Left ventricle myocardium superior (tissue), 1 donor: Measurements from ENCODE around the gene FARS2. TPM values are rescaled to one million over a fixed set of nuclear protein-coding genes. Genes with fewer than 3 reads are reported as not detected.
A peak's percentile ranks its signal among the peaks of the same experiment; 100 is the strongest.

ENCODE experiments used
- ATAC-seq: fragments of 200-7000 bp; cut with Tn5 transposase; one replicate; pipeline ENCODE4 v1.9.1; 2020; ENCODE audit warnings: mild to moderate bottlenecking, moderate library complexity
- DNase-seq: peaks from one replicate; pipeline ENCODE4 v3.0.0-alpha.2; 2020
- intact Hi-C: fragments of 100-400 bp; cut with micrococcal nuclease; formaldehyde crosslinking; loops from one replicate; pipeline ENCODE4 v1.11.0; 2022
- total RNA-seq: library from RNA; stranded (reverse); fragmentation: NEBNext Ultra II Directional; extraction: Animal tissue kit (Norgen Biotek cat#: 25700); gene quantifications from one replicate; pipeline ENCODE4 v1.2.1, GENCODE V29; 2021
- donor health status: DM: no; HTN: yes; CAD: no; lungs with severe emphysema.

Gene FARS2
- total RNA-seq, 1 donor from 2014 or later, result 19.4 TPM

DNA sequence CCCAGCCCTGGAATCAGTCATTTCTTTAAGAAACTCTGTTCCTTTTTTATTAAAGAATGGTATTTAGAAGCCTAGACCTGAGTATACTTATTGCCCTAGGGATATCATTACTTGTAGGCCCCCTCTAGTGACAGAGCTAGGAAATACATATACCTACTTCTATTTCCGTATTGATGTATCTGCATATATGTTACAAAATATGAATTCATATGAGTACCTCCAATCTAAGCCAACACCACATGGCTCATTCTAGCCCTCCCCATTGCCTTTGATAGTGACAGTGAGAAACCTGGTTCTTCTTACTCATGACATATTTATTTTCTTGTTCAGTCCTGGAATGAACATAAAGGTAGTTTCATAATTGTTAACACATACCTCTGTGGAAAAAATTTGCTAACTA lies 137.2 kb downstream of the FARS2 start:
- intact Hi-C loops, result no loop called here
- peak; percentile 23 for ATAC-seq
- no peak for DNase-seq

DNA sequence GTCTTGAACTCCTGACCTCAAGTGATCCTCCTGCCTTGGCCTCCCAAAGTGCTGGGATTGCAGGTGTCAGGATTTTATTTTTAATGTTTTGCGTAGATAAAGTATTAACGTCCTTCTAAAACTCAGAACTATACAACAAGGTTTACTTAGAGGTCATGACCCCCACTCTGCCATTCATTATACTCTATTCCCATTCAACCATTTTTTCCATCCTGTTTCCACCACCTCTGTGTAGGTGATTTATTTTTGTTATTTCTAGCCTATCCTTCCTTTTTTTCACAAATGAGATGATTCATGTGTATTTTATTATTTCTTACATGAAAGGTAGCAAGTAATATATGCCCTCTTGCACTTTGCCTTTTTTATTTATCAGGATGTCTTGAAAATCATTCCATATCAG lies 138.1 kb downstream of the FARS2 start:
- no peak for DNase-seq
- no peak for ATAC-seq
- intact Hi-C loops, result no loop called here

DNA sequence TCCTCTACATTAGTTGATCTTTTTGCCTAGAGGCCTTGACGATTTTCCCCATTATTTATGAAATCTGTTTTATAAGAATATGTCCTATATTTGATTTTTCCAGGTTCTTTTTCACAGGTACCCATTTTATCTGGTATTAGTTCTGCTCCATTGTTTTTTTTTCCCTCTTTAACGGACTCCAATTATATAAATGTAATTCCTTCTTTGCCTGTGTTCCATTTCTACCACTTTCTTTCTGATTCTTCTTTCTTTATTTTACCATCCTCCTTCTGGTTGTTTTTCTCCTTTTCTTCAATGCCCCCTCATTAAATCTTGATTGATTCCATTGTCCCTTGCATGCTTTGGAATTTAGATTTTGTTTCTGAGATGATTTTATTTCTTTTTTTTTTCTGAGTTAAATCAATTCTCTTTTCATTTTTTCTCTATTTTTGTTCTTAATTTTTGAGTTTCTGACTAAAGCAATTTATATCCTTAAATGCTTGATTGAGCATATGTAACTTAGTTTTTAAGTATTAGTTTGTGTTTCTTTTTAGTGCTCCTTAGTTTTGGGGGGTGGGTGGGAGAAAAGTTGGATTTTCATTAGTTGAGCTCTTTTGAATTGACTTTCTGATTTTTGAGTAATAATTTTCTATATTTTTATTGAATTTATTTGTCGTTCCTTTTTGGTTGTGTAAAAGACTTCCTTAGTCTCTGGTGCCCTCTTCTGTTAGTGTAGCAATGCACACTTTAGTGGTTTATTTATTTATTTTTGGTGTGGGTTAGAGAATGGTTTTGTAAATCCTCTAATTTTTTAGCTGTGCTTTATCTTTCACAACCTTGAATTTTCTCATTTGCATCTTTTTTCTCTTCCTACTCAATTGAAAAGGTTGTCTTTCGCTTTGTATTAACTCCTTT lies 140.8 kb downstream of the FARS2 start:
- no peak for DNase-seq
- no peak for ATAC-seq
- intact Hi-C loops, result loop anchor here (5.0 to 10.0 kb wide), 2 partner anchors 187 to 260 kb away; no protein-coding TSS in a partner anchor

DNA sequence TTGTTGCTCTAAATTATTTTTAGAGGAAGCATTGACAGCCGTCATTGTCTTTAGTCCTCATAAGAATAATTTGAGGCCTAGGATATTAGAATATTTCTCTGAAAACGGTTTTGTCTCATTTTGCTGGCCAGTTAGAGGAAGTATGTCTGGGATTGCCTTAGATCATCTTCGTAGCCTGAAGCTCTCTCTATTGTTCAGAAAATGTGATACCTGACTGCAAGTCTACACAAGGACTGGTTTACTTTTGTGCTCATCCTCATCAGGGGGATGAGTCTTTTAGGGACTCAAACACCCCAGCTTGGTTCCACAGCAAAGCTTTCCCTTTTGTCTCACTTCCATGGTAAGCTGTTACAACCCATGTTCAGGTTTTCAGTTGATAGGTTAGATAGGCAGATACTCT lies 141.8 kb downstream of the FARS2 start:
- ATAC-seq (no peak), DNase-seq (no peak)
- intact Hi-C loops, result loop anchor here (5.0 to 10.0 kb wide), 2 partner anchors 188 to 261 kb away; no protein-coding TSS in a partner anchor

DNA sequence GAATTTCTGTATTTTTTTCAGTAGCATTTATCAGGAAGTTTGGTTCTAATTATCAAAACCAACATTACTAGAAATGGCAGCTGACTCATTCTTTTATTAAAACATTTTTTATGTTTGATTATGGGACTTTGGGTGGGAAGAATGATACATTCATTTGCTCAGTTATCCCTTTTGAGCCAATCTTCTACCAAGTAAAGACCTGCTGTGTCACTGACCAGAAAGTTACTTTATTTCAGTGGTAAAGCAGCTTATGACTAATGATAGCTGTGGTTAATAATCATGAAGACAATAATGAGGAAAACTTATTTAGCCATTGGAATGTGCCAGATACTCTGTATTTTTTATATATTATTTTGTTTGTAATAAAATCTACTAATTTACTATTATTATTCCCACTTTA lies 142.3 kb downstream of the FARS2 start:
- no peak for DNase-seq
- ATAC-seq, result no peak
- intact Hi-C loops, result loop anchor here (5.0 to 10.0 kb wide), 2 partner anchors 189 to 261 kb away; no protein-coding TSS in a partner anchor

DNA sequence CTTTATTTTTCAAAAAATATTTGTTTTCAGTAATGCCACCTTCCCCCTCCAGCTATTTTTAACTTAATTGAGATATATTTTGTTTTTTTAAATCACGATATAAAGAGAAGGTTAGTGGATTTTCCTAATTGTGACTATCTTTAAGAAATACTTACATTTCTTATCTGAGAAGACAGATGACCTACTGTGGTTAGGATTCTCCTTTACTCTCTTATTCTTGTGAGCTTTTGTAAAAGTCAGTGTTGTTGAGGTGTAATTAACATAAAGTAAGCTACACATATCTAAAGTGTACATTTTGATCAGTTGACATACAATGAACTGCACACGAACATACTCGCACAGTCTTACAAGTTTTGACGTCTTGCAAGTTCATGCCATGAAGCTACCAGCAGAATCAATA lies 144.7 kb downstream of the FARS2 start:
- ATAC-seq (no peak), DNase-seq (no peak)
- intact Hi-C loops, result loop anchor here (10.0 kb wide), 1 partner anchor 191 kb away; no protein-coding TSS in a partner anchor

DNA sequence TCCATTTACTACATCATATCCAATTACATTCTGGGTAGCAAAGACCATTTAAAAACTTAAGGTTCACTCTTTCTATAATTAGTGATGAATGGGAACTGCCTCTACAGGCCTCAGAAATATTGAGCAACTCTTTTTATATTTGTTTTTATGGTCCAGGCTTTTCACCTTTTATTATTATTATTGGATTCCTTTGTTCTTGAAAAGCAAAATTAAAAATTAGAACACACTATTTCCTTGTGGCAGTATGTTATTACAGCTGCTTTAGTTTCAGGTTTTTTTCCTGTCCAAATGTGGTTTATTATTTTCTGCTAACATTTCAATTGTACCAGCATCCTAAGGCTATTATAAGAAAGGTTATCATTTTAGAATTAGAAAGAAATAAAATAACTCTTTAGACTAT lies 150.1 kb downstream of the FARS2 start:
- intact Hi-C loops, result no loop called here
- ATAC-seq (no peak), DNase-seq (no peak)

DNA sequence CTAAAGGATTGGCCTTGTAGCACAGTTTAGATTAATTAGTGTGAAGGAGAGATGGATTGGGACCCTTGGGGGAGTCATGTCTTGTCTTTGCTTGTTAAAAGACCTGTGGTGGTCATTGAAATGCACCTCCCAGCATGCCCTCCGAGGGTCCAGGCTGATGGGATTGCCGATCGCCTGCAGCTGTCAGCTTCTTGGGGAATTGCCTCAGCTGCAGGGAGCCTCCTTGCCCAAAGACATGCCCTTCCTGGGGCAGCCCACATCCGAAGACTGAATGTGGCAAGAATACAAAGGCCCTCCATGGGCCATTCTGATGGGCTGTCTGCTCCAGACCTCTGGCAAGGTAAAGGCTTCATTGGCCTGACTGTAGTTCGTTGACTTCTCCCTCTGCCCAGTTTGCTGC lies 150.7 kb downstream of the FARS2 start:
- DNase-seq (no peak), ATAC-seq (no peak)
- intact Hi-C loops, result no loop called here

DNA sequence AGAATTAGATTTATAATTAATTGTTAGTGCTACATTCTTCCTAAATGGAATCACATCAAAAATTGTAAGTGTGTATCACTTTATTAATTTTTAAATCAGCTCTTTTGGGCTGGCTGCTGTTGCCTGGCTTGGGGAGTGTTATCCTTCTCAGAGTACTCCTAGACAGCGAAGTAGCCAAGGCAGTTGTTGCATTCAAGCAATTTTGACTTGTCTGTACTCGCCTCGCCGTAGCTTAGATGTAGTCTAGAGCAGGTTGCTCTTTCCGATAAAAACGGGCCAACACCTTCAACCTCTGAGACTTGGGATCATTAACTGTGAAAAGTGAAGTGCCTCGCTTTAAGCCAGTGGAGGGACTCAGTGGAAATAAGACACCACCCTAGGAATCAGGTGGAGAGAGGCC lies 151.3 kb downstream of the FARS2 start:
- intact Hi-C loops, result no loop called here
- ATAC-seq, result no peak
- no peak for DNase-seq

DNA sequence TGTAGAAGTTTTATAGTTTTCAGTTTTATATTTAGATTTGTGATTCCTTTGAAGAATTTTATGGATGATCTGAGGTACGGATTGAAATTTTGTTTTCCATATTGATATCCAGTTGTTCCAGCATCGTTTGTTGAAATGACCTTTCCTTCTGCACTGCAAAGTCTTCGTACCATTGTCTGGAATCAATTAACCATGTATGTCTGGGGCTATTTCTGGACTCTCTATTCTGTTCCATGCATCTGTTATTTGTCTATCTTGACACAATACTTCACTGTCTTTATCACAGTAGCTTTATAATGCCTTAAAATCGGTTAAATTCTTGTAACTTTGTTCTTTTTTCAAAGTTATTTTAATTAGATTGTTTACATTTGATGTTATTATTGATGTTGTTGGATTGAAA lies 154.9 kb downstream of the FARS2 start:
- DNase-seq (no peak), ATAC-seq (no peak)
- intact Hi-C loops, result no loop called here

DNA sequence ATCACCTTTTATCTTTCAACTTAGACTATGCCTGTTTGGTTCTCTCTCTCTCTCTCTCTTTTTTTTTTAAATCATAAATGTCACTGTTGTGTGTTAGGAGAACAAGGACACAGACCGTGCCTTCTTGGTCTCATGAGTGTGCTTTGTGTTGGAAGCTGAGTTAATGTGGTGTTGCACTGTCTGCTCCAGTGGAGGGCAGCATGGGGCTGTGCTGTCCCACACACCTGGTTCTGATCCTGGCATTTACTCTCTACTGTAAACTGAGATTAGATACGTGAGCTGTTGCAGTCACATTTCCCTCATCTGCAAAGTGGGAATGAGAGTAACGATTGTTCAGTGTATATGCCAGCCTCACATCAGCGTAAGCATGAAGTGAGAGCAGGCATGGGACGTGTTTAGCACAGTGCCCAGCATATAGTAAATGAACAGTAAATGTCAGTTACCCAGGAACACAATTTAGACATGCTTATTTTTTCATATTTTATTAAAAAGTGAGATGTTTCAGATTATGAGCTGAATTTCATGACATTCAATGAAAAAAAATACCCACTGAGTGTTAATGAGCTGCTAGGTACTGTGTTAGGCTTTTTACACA lies 161.1 kb downstream of the FARS2 start:
- DNase-seq, result no peak
- ATAC-seq, result peak; percentile 74
- intact Hi-C loops, result no loop called here

DNA sequence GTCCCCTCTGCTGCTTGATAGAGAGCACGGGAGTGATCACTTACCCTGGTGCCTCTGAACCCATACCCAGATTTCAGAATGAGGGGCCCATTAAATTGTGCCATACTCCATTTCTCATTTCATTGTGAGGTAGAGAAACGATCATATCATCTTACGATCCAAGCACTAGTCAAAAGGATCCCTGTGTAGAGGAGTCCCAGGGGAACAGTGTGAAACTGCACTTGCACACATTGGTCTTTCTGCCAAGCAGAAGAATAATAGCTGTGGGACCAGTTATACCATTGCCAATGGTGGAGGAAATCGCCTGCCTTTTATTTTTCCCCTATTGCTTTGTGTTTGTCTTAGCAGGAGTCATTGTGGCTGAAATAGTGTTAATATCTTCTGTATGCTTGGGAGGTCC lies 161.9 kb downstream of the FARS2 start:
- intact Hi-C loops, result no loop called here
- no peak for ATAC-seq

DNA sequence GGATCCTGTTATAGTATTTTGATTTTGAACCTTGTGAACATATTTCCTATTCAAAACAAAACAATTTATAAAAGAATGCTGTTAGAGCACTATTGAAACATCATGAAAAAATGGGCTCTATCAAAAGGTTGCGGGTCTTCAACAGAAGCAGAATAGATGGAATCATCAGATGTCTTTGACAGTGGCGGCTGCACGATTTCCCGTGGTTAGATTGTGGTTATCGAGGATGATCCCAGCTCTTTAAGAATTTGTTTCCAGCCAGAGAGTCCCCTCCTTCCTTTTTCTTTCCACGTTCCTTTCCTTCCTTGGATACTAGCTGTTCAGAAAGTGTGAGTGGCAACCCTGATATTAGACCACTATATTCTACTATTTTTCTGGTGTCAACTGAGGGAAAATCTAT lies 163.4 kb downstream of the FARS2 start:
- intact Hi-C loops, result no loop called here
- ATAC-seq (no peak), DNase-seq (no peak)

More for the DNA sequence above, 161.9 kb downstream of the FARS2 start:
- no peak for DNase-seq

DNA sequence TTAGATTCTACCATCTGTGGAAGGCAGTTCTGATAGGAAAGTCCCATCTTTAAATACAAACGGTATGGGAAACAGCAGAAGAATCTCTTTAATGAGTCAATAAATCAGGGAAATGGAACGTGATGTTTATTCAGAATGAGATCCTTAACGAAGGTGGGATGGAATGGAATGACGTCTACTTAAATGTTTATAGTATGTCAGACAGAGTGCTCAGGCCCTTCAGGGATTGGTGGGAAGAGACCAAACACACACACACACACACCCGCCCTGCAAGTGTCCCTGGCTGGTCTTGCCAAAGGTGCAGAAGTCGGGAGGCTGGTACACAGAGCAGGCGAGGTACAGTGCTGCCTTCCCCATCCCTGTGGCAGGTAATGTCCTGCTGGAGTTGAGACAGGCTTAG lies 164.0 kb downstream of the FARS2 start:
- no peak for ATAC-seq
- intact Hi-C loops, result no loop called here

DNA sequence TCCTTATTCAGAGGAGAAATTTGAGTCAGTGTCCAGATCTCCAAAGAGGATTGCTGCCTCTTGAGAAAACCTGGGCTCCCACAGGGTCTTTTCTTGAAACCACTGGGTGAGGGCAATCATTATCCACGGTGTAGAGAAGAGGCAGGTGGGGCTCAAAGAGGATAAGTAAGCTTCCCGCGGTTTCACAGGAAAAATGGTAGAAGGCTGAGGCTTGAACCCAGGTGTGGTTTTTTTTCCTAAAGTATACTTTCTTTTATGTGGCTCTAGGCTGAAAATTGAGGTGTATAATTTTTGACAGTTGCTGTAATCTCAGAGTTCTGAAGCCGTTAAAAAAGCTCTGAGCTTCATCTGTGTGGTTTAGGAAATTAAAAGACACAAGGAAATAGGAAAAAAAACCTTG lies 164.5 kb downstream of the FARS2 start:
- no peak for DNase-seq
- ATAC-seq, result no peak
- intact Hi-C loops, result no loop called here

More for the DNA sequence above, 164.0 kb downstream of the FARS2 start:
- DNase-seq, result no peak

DNA sequence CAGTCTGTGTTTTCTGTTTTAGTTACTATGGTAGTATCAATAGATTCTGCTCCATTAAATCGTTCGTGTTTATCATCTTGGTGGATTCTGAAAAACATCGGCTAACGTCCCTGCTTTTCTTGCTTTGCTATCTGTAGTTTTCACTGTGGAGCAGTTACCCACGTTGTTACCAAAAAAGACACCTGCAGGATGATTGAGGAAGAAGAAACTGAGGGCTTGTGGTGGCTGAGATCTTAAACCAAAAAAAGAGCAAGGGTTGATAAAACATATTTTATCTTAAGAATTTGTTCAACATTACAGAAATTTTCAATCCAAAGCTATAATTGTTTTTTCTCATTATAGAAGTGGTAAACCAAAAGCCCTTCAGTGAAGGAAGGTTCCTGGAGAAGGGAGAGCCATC lies 166.3 kb downstream of the FARS2 start:
- no peak for DNase-seq
- intact Hi-C loops, result no loop called here
- no peak for ATAC-seq

DNA sequence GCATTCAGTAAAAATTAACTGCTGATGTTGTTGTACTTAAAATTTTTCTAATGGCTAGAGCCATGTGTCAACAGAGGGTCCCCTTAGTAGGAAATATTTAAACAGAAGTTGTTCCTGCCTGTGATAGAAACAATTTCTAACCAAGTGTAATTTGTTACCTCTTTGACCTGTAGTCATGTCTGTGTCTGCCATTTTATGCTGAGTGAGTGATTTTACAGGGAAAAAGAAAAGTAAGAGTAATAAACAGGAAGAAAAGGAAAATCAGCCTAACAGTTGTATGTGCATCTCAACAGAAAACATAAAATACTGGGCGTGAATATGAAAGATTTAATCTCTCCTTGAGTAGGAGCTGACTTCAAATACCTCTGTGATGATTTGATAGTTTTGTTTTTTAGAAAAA lies 172.0 kb downstream of the FARS2 start:
- intact Hi-C loops, result no loop called here
- ATAC-seq (no peak), DNase-seq (no peak)

DNA sequence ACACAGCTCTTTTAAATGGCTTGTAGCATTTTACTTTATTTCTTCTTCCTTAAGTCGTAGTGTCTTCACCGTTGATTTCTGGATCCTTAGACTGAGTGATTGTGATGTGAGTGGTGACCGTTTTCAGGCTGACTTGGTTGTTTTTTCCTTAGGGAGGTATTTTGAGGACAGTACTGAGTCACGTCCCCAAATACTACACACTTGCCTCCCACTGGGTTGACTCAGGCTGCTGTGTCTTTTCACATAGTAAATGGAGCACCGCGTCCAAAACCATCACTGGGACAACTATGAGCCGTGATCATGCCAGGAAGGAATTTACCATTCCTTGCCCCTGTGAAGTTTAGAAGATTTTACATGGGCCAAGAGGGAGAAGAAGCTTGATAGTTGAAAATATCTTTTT lies 174.1 kb downstream of the FARS2 start:
- no peak for DNase-seq
- ATAC-seq, result no peak
- intact Hi-C loops, result no loop called here

DNA sequence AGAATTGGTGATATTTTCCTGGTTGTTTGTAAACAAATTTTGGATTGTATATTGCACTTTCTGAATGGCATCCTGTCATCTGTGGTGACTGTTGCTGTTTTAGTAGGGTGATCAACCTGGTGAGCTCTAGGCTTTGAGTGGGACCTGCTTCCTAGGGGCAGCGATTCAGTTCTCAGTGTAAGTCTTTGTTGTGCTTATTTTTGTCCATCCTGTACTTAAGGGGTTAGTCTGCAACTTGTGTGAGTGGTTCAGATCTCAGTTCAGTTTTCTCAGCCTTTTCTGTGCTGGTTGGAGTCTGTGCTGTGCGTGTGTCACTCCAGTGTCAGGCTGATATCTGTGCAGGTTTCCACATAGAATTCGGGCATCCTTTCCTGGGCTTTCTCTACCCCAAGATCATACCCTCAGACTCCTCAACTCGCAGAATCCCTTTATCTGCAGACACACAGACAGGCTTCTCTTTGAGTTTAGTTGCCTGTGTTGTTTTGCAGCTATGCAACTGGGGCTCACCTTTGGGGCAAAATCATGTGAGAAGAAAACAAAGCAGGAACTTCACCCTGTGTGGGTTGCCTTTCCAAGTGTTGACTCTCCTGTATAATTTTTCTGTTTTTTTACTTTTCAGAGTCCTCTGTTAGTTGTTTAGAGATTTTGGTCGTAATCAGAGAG lies 177.7 kb downstream of the FARS2 start:
- intact Hi-C loops, result no loop called here
- DNase-seq, result no peak
- ATAC-seq, result no peak

DNA sequence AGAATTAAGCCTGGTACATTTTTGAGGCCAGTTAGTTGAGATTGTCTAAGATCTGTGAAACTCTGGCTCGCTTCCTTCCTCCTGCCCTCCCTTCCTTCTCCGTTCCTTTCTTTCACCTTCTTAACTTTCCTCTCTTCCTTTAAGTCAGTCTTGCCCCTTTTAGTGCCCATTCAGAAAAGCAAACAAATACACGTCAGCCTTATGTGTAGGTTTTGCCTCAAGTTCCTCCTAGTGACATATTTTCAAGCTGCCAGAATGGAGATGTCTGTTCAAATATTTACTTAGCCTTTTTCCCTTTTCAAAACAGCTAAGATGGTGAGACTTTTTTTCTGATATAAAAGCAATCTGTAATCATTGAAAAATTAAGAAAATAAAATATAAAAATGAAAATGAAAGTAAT lies 178.4 kb downstream of the FARS2 start:
- intact Hi-C loops, result no loop called here
- DNase-seq (no peak), ATAC-seq (no peak)
